TTC549 (cell line): ENCODE data around the gene PPP1R11.
A peak's percentile ranks its signal among the peaks of the same experiment; 100 is the strongest.
"Not testable (repeated sequence)": the region's sequence is repeated elsewhere in the genome, so short reads cannot be mapped to it uniquely, and the experiment has no call there.

Experiments used
- FAIRE-seq: peaks from 2 replicates; lab custom pipeline; 2012; peaks lifted over from hg19 to GRCh38; lab: Jason Lieb, UNC

Gene PPP1R11

GRCh38 chr6:30066577-30067459, at the start of gene PPP1R11:
PPP1R11 (plus strand) TSS chr6:30067198; CDS start chr6:30067411, 213 bp downstream.
- peak; percentile 95 for FAIRE-seq

GRCh38 chr6:30019819-30020218, 47.2 kb upstream of the PPP1R11 start:
- FAIRE-seq, result no peak

GRCh38 chr6:30020626-30021025, 46.4 kb upstream of the PPP1R11 start:
- FAIRE-seq, result no peak

- no peak for FAIRE-seq
Observed at GRCh38 chr6:30022189-30022588, 44.8 kb upstream of the PPP1R11 start.

- FAIRE-seq, result not testable (repeated sequence)
Observed at GRCh38 chr6:30022712-30023111, 44.3 kb upstream of the PPP1R11 start.

GRCh38 chr6:30025186-30025585, 41.8 kb upstream of the PPP1R11 start:
- no peak for FAIRE-seq

GRCh38 chr6:30029588-30029987, 37.4 kb upstream of the PPP1R11 start:
- no peak for FAIRE-seq

GRCh38 chr6:30031381-30031780, 35.6 kb upstream of the PPP1R11 start:
- no peak for FAIRE-seq

- not testable (repeated sequence) for FAIRE-seq
Observed at GRCh38 chr6:30033440-30033839, 33.6 kb upstream of the PPP1R11 start.

GRCh38 chr6:30035784-30036183, 31.2 kb upstream of the PPP1R11 start:
- no peak for FAIRE-seq

- no peak for FAIRE-seq
Observed at GRCh38 chr6:30037182-30037788, 29.7 kb upstream of the PPP1R11 start.

- no peak for FAIRE-seq
Observed at GRCh38 chr6:30041221-30041620, 25.8 kb upstream of the PPP1R11 start.

GRCh38 chr6:30041821-30042220, 25.2 kb upstream of the PPP1R11 start:
- FAIRE-seq, result no peak

GRCh38 chr6:30042476-30042875, 24.5 kb upstream of the PPP1R11 start:
- FAIRE-seq, result no peak

- no peak for FAIRE-seq
Observed at GRCh38 chr6:30042914-30043313, 24.1 kb upstream of the PPP1R11 start.

GRCh38 chr6:30043744-30044143, 23.3 kb upstream of the PPP1R11 start:
- no peak for FAIRE-seq

GRCh38 chr6:30044630-30045029, 22.4 kb upstream of the PPP1R11 start:
- no peak for FAIRE-seq

- FAIRE-seq, result no peak
Observed at GRCh38 chr6:30047220-30047619, 19.8 kb upstream of the PPP1R11 start.

GRCh38 chr6:30053682-30054081, 13.3 kb upstream of the PPP1R11 start:
- FAIRE-seq, result no peak

- no peak for FAIRE-seq
Observed at GRCh38 chr6:30055513-30055912, 11.5 kb upstream of the PPP1R11 start.

GRCh38 chr6:30060606-30061091, 6.3 kb upstream of the PPP1R11 start:
- no peak for FAIRE-seq

- peak; percentile 68 for FAIRE-seq
Observed at GRCh38 chr6:30061092-30061857, 5.7 kb upstream of the PPP1R11 start, which contains the start of gene POLR1H. POLR1H (plus strand) TSS chr6:30061265; CDS start chr6:30061525, 260 bp downstream.
